ENCODE results near the gene PLPP3. TPM values are rescaled to one million over a fixed set of nuclear protein-coding genes. Genes with fewer than 3 reads are reported as not detected.

Gene PLPP3
- total RNA-seq, 1 experiment from 2014 or later, result 3.4 TPM

- peaks cover 6% of the 10 kb centered on the region in 2 experiments; a peak in 2 of 4 replicates for H3K4me1 ChIP-seq (ENCODE audit: control insufficient read depth in 1 of 2, insufficient read depth in 2 of 2, low read length in 2 of 2)
- no peak overlapping the region for H3K9ac ChIP-seq (ENCODE audit: low read length)
- no peak overlapping the region for H3K4me3 ChIP-seq (replicated peaks in 1 of 2; ENCODE audit: low read depth in 1 of 2, low read length in 2 of 2)
- no peaks in the 10 kb centered on the region for H3K36me3 ChIP-seq (ENCODE audit: control insufficient read depth in 1 of 2, insufficient read depth in 2 of 2, low read length in 2 of 2)
- H3K9me3 ChIP-seq (ENCODE audit: control insufficient read depth in 1 of 2, insufficient read depth in 1 of 2, low read depth in 1 of 2, low read length in 2 of 2), result no peaks in the 10 kb centered on the region
- no peak overlapping the region for H3K4me2 ChIP-seq (ENCODE audit: low read length)
- ATAC-seq, result no peak
- no peak overlapping the region for H2AFZ ChIP-seq (ENCODE audit: low read depth, low read length, poor library complexity, severe bottlenecking)
- intact Hi-C loops (cut with micrococcal nuclease), result no loop called here
- no peak for TF ChIP-seq TCF7L2 (IDR thresholded peaks at IDR 0.05; ENCODE audit: borderline replicate concordance, extremely low read depth, insufficient read depth, insufficient read length)
- no peak for TF ChIP-seq POLR2A (IDR thresholded peaks at IDR 0.05; ENCODE audit: borderline replicate concordance, extremely low read depth, insufficient read depth, insufficient read length)
- no peak for TF ChIP-seq POLR2AphosphoS5 (IDR thresholded peaks at IDR 0.05; ENCODE audit: low read depth, low read length)
- TF ChIP-seq, protein P1, sequence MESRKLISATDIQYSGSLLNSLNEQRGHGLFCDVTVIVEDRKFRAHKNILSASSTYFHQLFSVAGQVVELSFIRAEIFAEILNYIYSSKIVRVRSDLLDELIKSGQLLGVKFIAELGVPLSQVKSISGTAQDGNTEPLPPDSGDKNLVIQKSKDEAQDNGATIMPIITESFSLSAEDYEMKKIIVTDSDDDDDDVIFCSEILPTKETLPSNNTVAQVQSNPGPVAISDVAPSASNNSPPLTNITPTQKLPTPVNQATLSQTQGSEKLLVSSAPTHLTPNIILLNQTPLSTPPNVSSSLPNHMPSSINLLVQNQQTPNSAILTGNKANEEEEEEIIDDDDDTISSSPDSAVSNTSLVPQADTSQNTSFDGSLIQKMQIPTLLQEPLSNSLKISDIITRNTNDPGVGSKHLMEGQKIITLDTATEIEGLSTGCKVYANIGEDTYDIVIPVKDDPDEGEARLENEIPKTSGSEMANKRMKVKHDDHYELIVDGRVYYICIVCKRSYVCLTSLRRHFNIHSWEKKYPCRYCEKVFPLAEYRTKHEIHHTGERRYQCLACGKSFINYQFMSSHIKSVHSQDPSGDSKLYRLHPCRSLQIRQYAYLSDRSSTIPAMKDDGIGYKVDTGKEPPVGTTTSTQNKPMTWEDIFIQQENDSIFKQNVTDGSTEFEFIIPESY (IDR thresholded peaks at IDR 0.05; ENCODE audit: extremely low read depth, insufficient replicate concordance, low read length), result no peak
- no peak for TF ChIP-seq ELF1 (IDR thresholded peaks at IDR 0.05; ENCODE audit: borderline replicate concordance, low read depth)
- TF ChIP-seq RAD21 (IDR thresholded peaks at IDR 0.05; ENCODE audit: low read depth), result no peak
- no peak for TF ChIP-seq YY1 (IDR thresholded peaks at IDR 0.05; ENCODE audit: extremely low read depth, insufficient replicate concordance, low read depth, low read length)
- no peak for TF ChIP-seq EGR1 (IDR thresholded peaks at IDR 0.05; ENCODE audit: low read depth)
- no peak for TF ChIP-seq SIN3A (IDR thresholded peaks at IDR 0.05; ENCODE audit: low read depth)
- TF ChIP-seq, protein P2, sequence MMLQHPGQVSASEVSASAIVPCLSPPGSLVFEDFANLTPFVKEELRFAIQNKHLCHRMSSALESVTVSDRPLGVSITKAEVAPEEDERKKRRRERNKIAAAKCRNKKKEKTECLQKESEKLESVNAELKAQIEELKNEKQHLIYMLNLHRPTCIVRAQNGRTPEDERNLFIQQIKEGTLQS (IDR thresholded peaks at IDR 0.05), result no peak
- TF ChIP-seq MAX (IDR thresholded peaks at IDR 0.05), result no peak
- TF ChIP-seq, protein P3, sequence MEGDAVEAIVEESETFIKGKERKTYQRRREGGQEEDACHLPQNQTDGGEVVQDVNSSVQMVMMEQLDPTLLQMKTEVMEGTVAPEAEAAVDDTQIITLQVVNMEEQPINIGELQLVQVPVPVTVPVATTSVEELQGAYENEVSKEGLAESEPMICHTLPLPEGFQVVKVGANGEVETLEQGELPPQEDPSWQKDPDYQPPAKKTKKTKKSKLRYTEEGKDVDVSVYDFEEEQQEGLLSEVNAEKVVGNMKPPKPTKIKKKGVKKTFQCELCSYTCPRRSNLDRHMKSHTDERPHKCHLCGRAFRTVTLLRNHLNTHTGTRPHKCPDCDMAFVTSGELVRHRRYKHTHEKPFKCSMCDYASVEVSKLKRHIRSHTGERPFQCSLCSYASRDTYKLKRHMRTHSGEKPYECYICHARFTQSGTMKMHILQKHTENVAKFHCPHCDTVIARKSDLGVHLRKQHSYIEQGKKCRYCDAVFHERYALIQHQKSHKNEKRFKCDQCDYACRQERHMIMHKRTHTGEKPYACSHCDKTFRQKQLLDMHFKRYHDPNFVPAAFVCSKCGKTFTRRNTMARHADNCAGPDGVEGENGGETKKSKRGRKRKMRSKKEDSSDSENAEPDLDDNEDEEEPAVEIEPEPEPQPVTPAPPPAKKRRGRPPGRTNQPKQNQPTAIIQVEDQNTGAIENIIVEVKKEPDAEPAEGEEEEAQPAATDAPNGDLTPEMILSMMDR (IDR thresholded peaks at IDR 0.05 in 2 of 3, conservative IDR thresholded peaks at IDR 0.05 in 1 of 3; ENCODE audit: borderline replicate concordance in 1 of 3, insufficient read depth in 1 of 3, low read depth in 2 of 3, low read length in 2 of 3), result no peak
- TF ChIP-seq SRF (IDR thresholded peaks at IDR 0.05; ENCODE audit: low read depth), result no peak
- no peak for TF ChIP-seq ZFX (IDR thresholded peaks at IDR 0.05)
- TF ChIP-seq FOSL1 (IDR thresholded peaks at IDR 0.05; ENCODE audit: low read depth), result no peak
- no peak for TF ChIP-seq CBX3 (IDR thresholded peaks at IDR 0.05; ENCODE audit: low read depth)
- no peak for TF ChIP-seq ZNF274 (IDR thresholded peaks at IDR 0.05; ENCODE audit: low read depth, low read length)
- TF ChIP-seq, protein P4, sequence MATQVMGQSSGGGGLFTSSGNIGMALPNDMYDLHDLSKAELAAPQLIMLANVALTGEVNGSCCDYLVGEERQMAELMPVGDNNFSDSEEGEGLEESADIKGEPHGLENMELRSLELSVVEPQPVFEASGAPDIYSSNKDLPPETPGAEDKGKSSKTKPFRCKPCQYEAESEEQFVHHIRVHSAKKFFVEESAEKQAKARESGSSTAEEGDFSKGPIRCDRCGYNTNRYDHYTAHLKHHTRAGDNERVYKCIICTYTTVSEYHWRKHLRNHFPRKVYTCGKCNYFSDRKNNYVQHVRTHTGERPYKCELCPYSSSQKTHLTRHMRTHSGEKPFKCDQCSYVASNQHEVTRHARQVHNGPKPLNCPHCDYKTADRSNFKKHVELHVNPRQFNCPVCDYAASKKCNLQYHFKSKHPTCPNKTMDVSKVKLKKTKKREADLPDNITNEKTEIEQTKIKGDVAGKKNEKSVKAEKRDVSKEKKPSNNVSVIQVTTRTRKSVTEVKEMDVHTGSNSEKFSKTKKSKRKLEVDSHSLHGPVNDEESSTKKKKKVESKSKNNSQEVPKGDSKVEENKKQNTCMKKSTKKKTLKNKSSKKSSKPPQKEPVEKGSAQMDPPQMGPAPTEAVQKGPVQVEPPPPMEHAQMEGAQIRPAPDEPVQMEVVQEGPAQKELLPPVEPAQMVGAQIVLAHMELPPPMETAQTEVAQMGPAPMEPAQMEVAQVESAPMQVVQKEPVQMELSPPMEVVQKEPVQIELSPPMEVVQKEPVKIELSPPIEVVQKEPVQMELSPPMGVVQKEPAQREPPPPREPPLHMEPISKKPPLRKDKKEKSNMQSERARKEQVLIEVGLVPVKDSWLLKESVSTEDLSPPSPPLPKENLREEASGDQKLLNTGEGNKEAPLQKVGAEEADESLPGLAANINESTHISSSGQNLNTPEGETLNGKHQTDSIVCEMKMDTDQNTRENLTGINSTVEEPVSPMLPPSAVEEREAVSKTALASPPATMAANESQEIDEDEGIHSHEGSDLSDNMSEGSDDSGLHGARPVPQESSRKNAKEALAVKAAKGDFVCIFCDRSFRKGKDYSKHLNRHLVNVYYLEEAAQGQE (IDR thresholded peaks at IDR 0.05; ENCODE audit: low read depth), result no peak
- TF ChIP-seq JUND (IDR thresholded peaks at IDR 0.05), result no peak
- TF ChIP-seq EZH2phosphoT487 (IDR thresholded peaks at IDR 0.05; ENCODE audit: borderline replicate concordance), result no peak
- no peaks in the 10 kb centered on the region for H3K9me2 ChIP-seq (ENCODE audit: insufficient read depth)
- H3K27ac ChIP-seq (ENCODE audit: low read depth, low read length), result no peak overlapping the region
- no peaks in the 10 kb centered on the region for H4K20me1 ChIP-seq (ENCODE audit: insufficient read depth)
- ChIA-PET RAD21 (ENCODE audit: low non-redundant PET in 1 of 2, low total read pairs in 2 of 2, uncharacterized antibody in 2 of 2, unreplicated experiment in 2 of 2) (no interaction called here), POLR2A (no interaction called here), CTCF (no interaction called here)
- BruUV-seq (replicated peaks), result no TSS peak
- DNase-seq (ENCODE audit: low read depth, low spot score), result no peak
- H3K27me3 ChIP-seq (ENCODE audit: insufficient read depth, low read length), result peaks cover 5% of the 10 kb centered on the region; the same call in 1 of the 2 replicates
- no peaks in the 10 kb centered on the region for H3K79me2 ChIP-seq (ENCODE audit: insufficient read depth, low read length)
These were observed 106.5 kb downstream of the PLPP3 start for GRCh38 chr1:56472860-56473259.
